K562 (cell line): ENCODE measurements around the gene PALM3. TPM values are rescaled to one million over a fixed set of nuclear protein-coding genes. Genes with fewer than 3 reads are reported as not detected.

Source experiments
- BRD4 ChIP-seq: fragments of 200-600 bp; sonication (generic); IDR thresholded peaks from 2 replicates; pipeline ENCODE4 v1.6.1; 2017; ENCODE audit warnings: inconsistent platforms
- ELK1 ChIP-seq: sonication (generic); formaldehyde crosslinking; IDR thresholded peaks from 2 replicates; pipeline ENCODE4 v1.8.1; 2022; ENCODE audit warnings: missing genetic modification reagents
- ERF ChIP-seq: fragments of 450-650 bp; formaldehyde crosslinking; IDR thresholded peaks from 2 replicates; pipeline ENCODE4 v1.4.0; 2020; ENCODE audit warnings: mild to moderate bottlenecking, mixed read lengths
- FOXP4 ChIP-seq: sonication (generic); formaldehyde crosslinking; IDR thresholded peaks from 2 replicates; pipeline ENCODE4 v1.8.0; 2022; ENCODE audit warnings: mild to moderate bottlenecking, missing genetic modification reagents, borderline replicate concordance
- NKRF ChIP-seq: fragments of 450-650 bp; IDR thresholded peaks from 2 replicates; pipeline ENCODE4 v1.6.1; 2016; ENCODE audit warnings: borderline replicate concordance
- SNIP1 ChIP-seq: fragments of 450-650 bp; IDR thresholded peaks from 2 replicates; pipeline ENCODE4 v1.7.1; 2017; ENCODE audit warnings: low read depth, mild to moderate bottlenecking
- TAF1 ChIP-seq: IDR thresholded peaks from 2 replicates; pipeline ENCODE4 v1.6.1; 2011; ENCODE audit warnings: mild to moderate bottlenecking, low read length, moderate library complexity; ENCODE audit not compliant: insufficient read depth, control insufficient read depth, severe bottlenecking; ENCODE audit errors: extremely low read depth
- TCF7 ChIP-seq: sonication (generic); IDR thresholded peaks from 2 replicates; pipeline ENCODE4 v1.6.1; 2016; ENCODE audit warnings: antibody characterized with exemption, borderline replicate concordance
- TRIM24 ChIP-seq, 2 experiments: fragments of 450-650 bp; IDR thresholded peaks; 2 replicates each; pipeline ENCODE4 v1.6.1; 2016
- polyA plus RNA-seq, 8 experiments: library from polyadenylated mRNA; depleted of rRNA in 4 of 8; stranded (reverse) in 5 of 8; unstranded in 3 of 8; fragments of >200 nt; fragmentation: Nextera tagmentation in 2 of 8; fragmentation: Illumina TruSeq in 1 of 8; extraction: Ambion mirVana in 2 of 8; extraction: Trizol in 1 of 8; gene quantifications; 2 replicates each; pipeline versions ENCODE4 v1.2.1 to v1.2.3, GENCODE V29; 2011 to 2014; ENCODE audit warnings: inconsistent platforms in 1 of 8, missing spikeins in 1 of 8
- total RNA-seq, 7 experiments: library from RNA; depleted of rRNA in 6 of 7; stranded (reverse); fragments of >200 nt in 6 of 7; fragmentation: Illumina TruSeq in 2 of 7; extraction: Trizol in 2 of 7; gene quantifications; 2 replicates each; pipeline versions ENCODE4 v1.2.1 to v1.2.3, GENCODE V29; 2011 to 2021; ENCODE audit warnings: low replicate concordance in 1 of 7

The PALM3 gene
- total and polyA plus RNA-seq, 9 of the 15 experiments (the other 6 are each of a cell fraction or from before 2014, with no cell fraction given) = 0.07 to 9.3 (median 3.3) TPM

GRCh38 chr19:14033946-14034345 is 27.9 kb downstream of the PALM3 start (continued):
- no peak for TF ChIP-seq FOXP4 (CRISPR knock-in tag)
- no peak for TF ChIP-seq TAF1
- no peak for TF ChIP-seq NKRF
- no peak for TF ChIP-seq TRIM24 (IDR thresholded peaks at IDR 0.05)
- TF ChIP-seq SNIP1 = no peak
- no peak for TF ChIP-seq TCF7
- TF ChIP-seq ERF (CRISPR knock-in tag) = no peak
- TF ChIP-seq BRD4 = no peak
- TF ChIP-seq ELK1 (CRISPR knock-in tag) = no peak
- TF ChIP-seq, all 486 proteins: peak for 16
